NK-92 (cell line): ENCODE data around the gene LYPD6.

ENCODE experiments used
- DNase-seq: peaks from one replicate; lab custom pipeline; 2025; ENCODE audit not compliant: unreplicated experiment; lab: John Stamatoyannopoulos, UW

The LYPD6 gene

GRCh38 chr2:149399934-149400615, 69.7 kb downstream of the LYPD6 start:
- no peak for DNase-seq

DNA sequence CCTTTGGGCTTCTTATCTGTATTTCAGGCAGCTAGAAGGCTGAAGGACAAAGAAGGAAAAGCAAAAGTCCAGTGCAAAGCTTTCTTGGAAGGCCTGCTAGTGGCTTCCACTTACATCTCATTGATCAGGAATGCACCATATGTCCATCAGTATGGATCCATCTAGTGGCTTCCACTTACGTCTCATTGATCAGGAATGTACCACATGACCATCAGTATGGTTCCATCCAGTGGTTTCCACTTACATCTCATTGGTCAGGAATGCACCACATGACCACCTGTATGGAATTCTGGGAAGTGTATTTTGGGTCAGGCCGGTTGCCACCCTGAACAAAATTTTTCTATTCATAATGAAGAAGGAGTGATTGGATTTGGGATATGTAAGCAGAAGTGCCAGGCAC, 70.6 kb downstream of the LYPD6 start:
- no peak for DNase-seq

GRCh38 chr2:149409506-149409905, 79.1 kb downstream of the LYPD6 start:
- no peak for DNase-seq

GRCh38 chr2:149410701-149411484, 80.5 kb downstream of the LYPD6 start:
- no peak for DNase-seq

DNA sequence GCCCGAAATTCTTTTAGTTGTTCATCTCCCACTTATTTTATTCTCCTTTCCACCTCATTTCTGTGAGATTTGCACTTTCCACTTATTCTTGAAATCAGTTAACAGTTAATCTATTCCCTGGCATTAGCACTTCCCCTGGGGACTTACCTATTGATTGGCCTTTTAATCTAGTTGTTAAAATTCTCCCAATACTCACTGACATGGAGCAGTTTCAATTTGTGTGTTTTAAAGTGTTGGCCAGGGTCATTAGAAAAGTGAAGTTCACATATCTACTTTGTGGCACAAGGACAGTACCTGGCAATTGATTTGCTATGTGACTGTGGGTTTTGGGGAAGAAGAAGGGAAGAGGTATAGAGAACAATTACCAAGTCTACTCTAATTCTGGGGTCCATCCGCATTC, 83.1 kb downstream of the LYPD6 start:
- DNase-seq: no peak

GRCh38 chr2:149415086-149415485, 84.7 kb downstream of the LYPD6 start:
- DNase-seq: no peak

GRCh38 chr2:149418065-149418464, 87.7 kb downstream of the LYPD6 start:
- no peak for DNase-seq

DNA sequence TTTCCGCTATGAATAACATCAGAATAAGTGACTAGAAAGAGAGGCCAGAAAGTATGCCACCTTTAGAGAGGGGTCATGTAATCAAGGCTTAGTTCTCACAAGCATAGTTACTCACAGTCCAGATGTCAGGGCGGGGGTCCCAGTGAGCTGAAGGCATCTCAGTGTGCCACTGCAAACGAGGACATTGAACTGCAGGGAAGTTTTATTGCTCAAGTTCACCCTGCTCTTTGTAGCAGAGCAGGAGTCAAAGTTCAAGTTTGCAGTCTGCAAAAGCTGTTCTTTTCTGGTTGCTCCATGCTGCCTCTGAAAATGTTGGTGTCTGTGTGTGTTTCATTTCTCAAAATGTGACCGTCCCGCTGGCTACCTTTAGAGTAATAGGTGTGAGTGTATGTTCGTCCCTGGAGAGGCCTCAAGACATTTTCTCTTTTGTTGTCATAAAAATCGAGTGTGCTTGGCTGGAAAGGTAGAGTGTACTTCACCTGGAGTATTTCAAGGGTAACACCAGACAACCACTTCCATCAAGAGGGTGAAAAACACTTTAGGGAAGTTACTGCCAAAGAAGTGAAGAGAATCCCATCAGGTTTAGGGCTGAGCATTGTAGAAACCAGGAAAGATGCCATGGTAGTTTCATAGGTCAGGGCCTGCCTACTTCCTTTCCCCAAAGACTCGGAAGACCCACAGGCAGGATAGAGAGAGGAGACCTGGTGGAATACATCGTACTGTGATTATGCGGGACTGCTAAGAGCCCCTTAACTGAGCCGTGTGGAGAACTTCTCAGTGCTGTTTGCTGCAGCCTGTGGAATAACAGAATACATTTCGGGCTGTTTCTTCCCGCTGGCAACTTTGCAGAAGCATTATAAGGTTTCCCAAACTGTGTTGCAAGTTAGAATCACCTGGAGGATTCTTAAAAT, 89.9 kb downstream of the LYPD6 start:
- DNase-seq: no peak

- DNase-seq: no peak
Measured at GRCh38 chr2:149421791-149422190, 91.4 kb downstream of the LYPD6 start.

GRCh38 chr2:149422337-149422990, 92.1 kb downstream of the LYPD6 start:
- no peak for DNase-seq

DNA sequence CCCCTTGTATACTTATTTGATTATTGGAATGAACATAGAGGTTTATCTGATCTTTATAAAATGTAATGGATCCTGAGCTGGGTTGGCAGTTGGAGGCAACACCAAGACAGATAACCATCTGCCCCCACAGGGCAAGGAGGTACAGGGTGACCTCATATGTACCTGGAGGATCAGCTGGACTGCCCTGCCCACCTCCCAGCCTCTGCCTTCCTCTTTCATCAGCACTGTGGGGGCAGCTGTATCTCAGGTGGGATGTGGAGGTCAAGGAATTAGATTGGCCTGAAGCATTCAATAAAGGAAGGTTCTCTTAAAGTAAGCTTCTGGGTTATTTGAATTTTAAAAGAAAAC, 92.6 kb downstream of the LYPD6 start:
- DNase-seq: no peak

GRCh38 chr2:149423630-149424029, 93.2 kb downstream of the LYPD6 start:
- no peak for DNase-seq

GRCh38 chr2:149427387-149427786, 97.0 kb downstream of the LYPD6 start:
- DNase-seq: no peak

DNA sequence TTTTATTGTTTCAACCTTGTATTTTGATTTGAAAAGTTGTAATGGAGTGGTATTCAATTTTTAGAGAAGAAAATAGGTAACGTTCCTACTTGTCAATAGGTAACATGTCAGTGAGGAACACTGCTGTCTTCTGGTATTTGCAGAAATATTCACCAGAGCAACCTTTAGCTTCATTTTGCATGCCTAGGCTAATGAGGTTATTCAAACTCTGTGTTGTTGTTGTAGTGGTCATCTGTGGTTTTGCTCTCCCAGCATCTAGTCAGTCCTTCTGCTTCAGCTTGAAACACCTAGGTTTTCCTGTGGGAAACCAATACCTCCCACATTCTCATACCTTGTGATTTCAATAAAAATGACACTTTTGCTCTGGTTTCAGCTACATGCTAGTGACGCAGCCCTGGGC, 98.4 kb downstream of the LYPD6 start:
- DNase-seq: no peak

DNA sequence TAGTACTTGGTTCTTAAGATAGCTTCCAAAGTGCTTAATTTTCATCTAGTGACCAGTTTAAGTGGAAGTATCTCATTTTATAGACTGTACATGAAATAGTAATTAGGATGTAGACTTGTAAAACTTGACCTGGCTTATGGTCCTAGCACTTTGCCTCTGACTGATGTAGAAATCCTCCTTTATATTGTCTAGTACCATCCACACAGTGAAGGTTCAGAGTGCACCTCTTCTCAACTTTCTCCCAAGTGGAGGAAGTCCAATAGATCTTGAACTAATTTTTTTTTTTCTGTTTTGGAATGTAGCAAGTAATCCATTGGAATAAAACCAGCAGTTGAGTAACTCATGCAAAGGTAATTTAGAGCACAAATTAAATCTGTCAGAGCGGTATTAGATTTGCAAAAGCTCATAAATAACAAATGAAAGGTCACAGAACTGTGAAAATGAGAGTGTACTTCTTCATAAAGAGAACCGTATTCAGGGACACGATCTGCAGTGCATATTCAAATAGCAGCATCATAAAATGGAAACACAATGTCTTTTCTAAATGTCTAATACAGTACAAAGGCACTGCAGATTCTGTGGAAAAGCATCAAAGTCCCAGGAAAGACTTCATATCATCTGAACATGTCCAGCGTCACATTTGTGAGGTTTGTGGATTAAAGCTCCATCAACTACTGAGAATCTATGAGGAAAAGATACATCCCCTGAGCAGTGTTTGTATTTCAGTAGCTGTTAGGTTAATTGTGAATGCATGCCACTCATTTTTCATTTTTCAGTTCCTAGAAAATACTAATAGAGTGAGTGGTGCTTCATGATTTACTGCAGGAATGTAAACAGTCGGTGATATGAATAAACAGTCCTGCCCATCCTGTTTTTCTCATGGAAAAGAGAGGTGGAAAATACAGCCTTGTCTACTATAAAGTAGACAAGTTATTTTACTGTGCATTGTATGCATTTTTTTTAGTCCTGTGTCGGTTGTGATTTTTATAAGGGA, 100.7 kb downstream of the LYPD6 start:
- DNase-seq: no peak

DNA sequence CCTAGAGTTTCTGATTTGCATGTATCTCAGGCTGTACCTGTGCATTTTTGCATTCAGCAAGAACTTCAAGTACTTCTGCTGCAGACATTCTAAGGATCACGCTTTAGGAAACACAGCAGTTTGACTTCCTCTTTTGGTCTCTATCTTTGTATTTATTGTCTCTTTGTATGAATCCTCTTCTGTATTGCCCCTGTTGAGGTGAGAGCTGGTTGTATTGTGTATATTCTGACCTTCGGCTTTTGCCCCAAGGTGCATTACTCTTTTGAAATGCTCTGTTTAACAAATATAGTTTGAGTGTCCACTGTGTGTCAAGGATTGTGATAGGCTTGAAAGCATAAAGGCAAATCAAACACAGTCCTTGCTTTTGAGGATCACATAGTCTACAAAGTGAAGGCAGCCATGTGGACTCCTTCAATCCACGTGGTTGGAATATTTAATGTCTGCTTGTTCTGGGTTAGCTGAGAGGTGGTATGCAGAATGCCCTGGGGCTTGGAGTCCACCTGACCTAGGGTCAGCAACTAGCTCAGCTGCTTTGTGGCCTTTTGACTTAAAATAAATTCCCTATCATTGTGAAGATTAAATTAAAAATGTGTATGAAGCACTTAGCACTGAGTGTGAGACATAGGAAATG, 108.1 kb downstream of the LYPD6 start:
- no peak for DNase-seq

DNA sequence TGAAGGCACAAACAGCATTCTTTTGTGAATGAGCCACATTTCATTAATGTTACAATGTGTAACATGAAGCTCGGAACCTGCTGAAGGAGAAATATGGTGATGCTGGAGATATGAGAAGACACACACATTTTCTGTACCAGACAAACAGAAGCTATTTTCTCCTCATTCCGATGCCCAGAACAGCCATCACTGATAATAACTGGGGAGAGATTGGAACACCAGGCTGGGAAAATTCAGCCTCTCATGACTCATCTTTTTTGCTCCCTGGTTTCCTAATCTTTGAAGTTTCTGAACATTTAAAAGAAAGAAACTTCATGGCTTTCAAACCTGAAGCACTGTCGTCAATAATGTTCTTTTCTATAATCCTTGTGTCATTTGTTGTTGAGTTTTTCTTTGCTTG, 110.9 kb downstream of the LYPD6 start:
- no peak for DNase-seq

- no peak for DNase-seq
Measured at GRCh38 chr2:149442346-149442745, 112.0 kb downstream of the LYPD6 start.

GRCh38 chr2:149443150-149443549, 112.8 kb downstream of the LYPD6 start:
- DNase-seq: no peak

GRCh38 chr2:149446748-149447147, 116.4 kb downstream of the LYPD6 start:
- no peak for DNase-seq
